Activated CD8-positive, alpha-beta T cell treated with anti-CD3 and anti-CD28 coated beads for 36 hours (primary cell): ENCODE results near the gene EXO5. TPM values are rescaled to one million over a fixed set of nuclear protein-coding genes. Genes with fewer than 3 reads are reported as not detected.

Source experiments
- ATAC-seq: fragments of 200-7000 bp; cut with Tn5 transposase; one replicate; pipeline ENCODE4 v1.10.0; 2021; ENCODE audit warnings: mild to moderate bottlenecking, moderate library complexity
- CTCF ChIA-PET: fragments of 350-600 bp; sonication (Branson Sonifier 250); formaldehyde crosslinking; loops from one replicate; lab custom pipeline; 2021; ENCODE audit warnings: antibody characterized with exemption; lab: Charles Lee
- POLR2A ChIA-PET: fragments of 350-600 bp; sonication (Branson Sonifier 250); formaldehyde crosslinking; loops from one replicate; lab custom pipeline; 2021; ENCODE audit warnings: antibody characterized with exemption; lab: Charles Lee
- DNase-seq: peaks from one replicate; pipeline ENCODE4 v3.0.0-alpha.2; 2020
- H3K27ac Mint-ChIP-seq: one replicate; pipeline ENCODE4 v1.8.0; 2021; ENCODE audit warnings: mild to moderate bottlenecking, mixed read lengths
- H3K27me3 Mint-ChIP-seq: one replicate; pipeline ENCODE4 v1.8.0; 2021; ENCODE audit warnings: mixed read lengths
- H3K36me3 Mint-ChIP-seq: one replicate; pipeline ENCODE4 v1.8.0; 2021; ENCODE audit warnings: low read depth, mixed read lengths
- H3K4me1 Mint-ChIP-seq: one replicate; pipeline ENCODE4 v1.8.0; 2021; ENCODE audit warnings: low read depth, mixed read lengths
- H3K4me3 Mint-ChIP-seq: one replicate; pipeline ENCODE4 v1.8.0; 2021; ENCODE audit warnings: mild to moderate bottlenecking, moderate library complexity, mixed read lengths
- H3K9me3 Mint-ChIP-seq: one replicate; pipeline ENCODE4 v1.8.0; 2021; ENCODE audit warnings: mixed read lengths
- intact Hi-C: fragments of 100-400 bp; cut with micrococcal nuclease; formaldehyde crosslinking; loops from one replicate; pipeline ENCODE4 v1.10.0; 2022
- total RNA-seq, 2 experiments: library from RNA; stranded (reverse); gene quantifications; one replicate each; pipeline ENCODE4 v1.2.3, GENCODE V29; 2021
- TF ChIP-seq, protein P1 (sequence below): fragments of 200-600 bp; IDR thresholded peaks from one replicate; pipeline ENCODE4 v1.8.0; 2022; ENCODE audit warnings: antibody characterized with exemption, mild to moderate bottlenecking

EXO5 gene
- total RNA-seq, 2 experiments from 2014 or later = 8.7 to 10.2 TPM

DNA sequence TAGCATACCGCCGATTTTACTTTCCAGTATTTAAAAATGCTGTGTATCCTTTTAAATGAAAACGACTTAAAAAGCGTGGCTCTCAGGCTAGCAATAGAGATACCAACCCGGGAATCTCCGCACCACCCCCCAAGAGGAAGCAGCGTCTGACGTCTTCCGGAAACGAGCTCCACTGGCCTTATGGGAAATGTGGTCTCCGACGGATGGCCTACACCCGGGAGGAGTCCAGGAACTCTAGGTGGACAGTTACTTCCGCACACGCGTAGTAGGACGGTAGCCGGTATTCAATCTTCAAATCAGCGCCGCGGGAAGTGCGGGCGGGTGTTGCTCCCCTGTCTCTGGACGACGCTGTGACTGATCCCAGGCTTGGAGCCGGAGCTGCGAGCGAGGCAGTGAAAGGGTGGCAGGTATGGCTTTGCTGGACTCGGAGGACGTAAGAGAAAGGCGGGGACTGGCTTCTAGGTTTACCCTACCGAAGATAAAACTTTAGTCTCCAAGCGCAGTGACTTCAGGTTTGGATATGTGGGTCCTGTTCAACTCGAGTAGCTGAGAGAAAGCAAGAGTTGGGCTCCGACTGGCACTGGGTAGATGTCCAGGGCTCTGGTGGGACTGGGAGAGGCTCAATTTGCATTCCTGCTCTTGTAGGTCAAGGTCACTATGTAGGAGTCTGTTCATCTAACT, 23.0 kb downstream of the EXO5 start, which contains the start of gene ZNF684:
Gene ZNF684 (plus strand): TSS at position 257 of the 681 bp plus-strand sequence. CDS start 1,530 bp downstream, outside the sequence.
- Mint-ChIP-seq H3K36me3 (peaks cover 22% of the 10 kb centered on the region), H3K27me3 (peaks cover 7% of the 10 kb centered on the region), H3K4me3 (peak within 1 kb of the TSS; percentile 93), H3K9me3 (peaks cover 1% of the 10 kb centered on the region), H3K27ac (peak within 1 kb of the TSS; percentile 88), H3K4me1 (peaks cover 14% of the 10 kb centered on the region)
- ChIA-PET POLR2A (interaction anchor here (0.6 to 1.7 kb wide), 6 partner anchors 17 to 449 kb away, joined by 3 to 5 read pairs (median 4); partner anchors contain the start of gene EXO5), CTCF (interaction anchor here (1.0 to 2.9 kb wide), 14 partner anchors 10 to 421 kb away, joined by 3 to 23 read pairs (median 5); no protein-coding TSS in a partner anchor)
- intact Hi-C loops = no loop called here
- DNase-seq = peak; percentile 91
- TF ChIP-seq, protein P1, sequence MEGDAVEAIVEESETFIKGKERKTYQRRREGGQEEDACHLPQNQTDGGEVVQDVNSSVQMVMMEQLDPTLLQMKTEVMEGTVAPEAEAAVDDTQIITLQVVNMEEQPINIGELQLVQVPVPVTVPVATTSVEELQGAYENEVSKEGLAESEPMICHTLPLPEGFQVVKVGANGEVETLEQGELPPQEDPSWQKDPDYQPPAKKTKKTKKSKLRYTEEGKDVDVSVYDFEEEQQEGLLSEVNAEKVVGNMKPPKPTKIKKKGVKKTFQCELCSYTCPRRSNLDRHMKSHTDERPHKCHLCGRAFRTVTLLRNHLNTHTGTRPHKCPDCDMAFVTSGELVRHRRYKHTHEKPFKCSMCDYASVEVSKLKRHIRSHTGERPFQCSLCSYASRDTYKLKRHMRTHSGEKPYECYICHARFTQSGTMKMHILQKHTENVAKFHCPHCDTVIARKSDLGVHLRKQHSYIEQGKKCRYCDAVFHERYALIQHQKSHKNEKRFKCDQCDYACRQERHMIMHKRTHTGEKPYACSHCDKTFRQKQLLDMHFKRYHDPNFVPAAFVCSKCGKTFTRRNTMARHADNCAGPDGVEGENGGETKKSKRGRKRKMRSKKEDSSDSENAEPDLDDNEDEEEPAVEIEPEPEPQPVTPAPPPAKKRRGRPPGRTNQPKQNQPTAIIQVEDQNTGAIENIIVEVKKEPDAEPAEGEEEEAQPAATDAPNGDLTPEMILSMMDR = no peak
- ATAC-seq = peak; percentile 98

DNA sequence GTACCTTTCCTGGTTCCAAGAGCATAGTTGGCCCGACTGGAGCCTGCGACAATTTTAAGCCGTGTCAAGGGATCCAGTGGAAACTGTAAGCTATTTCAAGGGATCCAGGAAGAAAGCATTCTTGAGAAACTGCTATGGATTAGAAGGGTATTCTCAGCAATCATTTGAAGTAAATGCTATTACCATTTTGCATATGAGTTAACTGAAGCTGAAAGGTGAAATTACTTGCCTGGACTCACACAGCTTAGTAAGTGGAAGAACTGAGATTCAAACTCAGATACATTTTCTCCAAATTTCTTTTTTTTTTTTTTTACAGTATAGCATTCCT, 23.5 kb downstream of the EXO5 start:
- POLR2A ChIA-PET = interaction anchor here (0.6 to 1.7 kb wide), 10 partner anchors 12 to 448 kb away, joined by 3 to 5 read pairs (median 4); partner anchors contain the start of gene EXO5
- H3K4me3 Mint-ChIP-seq = peak overlapping the region; percentile 93
- peaks cover 1% of the 10 kb centered on the region for H3K9me3 Mint-ChIP-seq
- H3K4me1 Mint-ChIP-seq = peaks cover 14% of the 10 kb centered on the region
- ATAC-seq = no peak
- DNase-seq = no peak
- TF ChIP-seq, protein P1 = no peak
- peak overlapping the region; percentile 88 for H3K27ac Mint-ChIP-seq
- H3K27me3 Mint-ChIP-seq = peaks cover 7% of the 10 kb centered on the region
- intact Hi-C loops = no loop called here
- CTCF ChIA-PET = interaction anchor here (0.6 to 2.9 kb wide), 34 partner anchors 9 to 421 kb away, joined by 3 to 23 read pairs (median 3); partner anchors contain the start of gene ZFP69B
- H3K36me3 Mint-ChIP-seq = peaks cover 25% of the 10 kb centered on the region

DNA sequence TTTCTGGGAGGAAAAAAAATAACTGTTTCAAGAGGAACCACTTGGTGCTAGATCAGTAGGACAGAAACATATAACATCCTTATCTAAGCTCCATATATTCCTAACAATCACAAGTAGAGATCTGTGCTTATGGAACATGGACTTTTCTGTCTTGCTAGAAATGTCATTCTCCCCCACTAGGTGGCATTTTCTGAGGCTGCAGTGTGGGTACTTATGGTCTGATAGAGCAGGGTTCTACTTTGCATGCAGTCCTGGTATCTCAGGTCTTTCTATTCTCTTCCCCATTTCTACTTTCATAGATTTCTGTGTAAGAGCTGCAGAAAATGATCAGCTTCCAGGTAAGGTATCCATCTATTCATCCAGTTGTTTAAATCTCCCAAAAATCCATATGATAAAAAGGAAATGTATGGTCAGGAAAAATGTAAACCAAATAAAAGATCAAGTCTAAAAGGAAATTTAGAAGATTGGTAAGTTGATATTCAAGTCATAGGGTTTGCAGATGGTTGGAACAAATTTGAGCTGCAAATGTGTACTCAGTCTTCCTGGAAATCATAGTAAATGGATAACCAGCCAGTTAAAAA, 24.4 kb downstream of the EXO5 start:
- H3K4me3 Mint-ChIP-seq = peak overlapping the region; percentile 93
- ChIA-PET CTCF (interaction anchor here (0.5 to 2.9 kb wide), 44 partner anchors 8 to 320 kb away, joined by 3 to 23 read pairs (median 4); partner anchors contain the start of gene ZFP69B), POLR2A (interaction anchor here (0.6 to 1.7 kb wide), 6 partner anchors 11 to 147 kb away, joined by 3 to 5 read pairs (median 4); partner anchors contain the start of gene EXO5)
- H3K27ac Mint-ChIP-seq = no peak overlapping the region
- no peak for ATAC-seq
- TF ChIP-seq, protein P1 = peak; percentile 71
- H3K36me3 Mint-ChIP-seq = peaks cover 30% of the 10 kb centered on the region
- H3K4me1 Mint-ChIP-seq = peaks cover 14% of the 10 kb centered on the region
- DNase-seq = peak; percentile 48
- peaks cover 4% of the 10 kb centered on the region for H3K9me3 Mint-ChIP-seq
- intact Hi-C loops = no loop called here
- peaks cover 4% of the 10 kb centered on the region for H3K27me3 Mint-ChIP-seq

DNA sequence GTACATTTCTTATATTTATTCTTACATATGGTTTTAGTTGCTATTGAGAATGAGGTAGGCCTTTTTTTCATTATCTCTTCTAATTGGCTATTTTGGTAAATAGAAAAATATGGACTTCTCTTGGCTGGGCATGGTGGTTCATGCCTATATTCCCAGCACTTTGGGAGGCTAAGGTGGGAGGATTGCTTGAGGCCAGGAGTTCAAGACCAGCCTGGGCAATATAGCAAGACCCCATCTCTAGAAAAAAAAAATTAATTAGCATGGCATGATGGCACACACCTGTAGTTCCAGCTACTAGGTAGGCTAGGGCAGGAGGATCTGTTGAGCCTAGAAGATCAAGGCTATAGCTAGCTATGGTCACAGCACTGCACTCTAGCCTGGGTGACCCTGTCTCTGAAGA, 26.0 kb downstream of the EXO5 start:
- Mint-ChIP-seq H3K4me3 (no peak overlapping the region), H3K27me3 (peaks cover 2% of the 10 kb centered on the region), H3K4me1 (peaks cover 14% of the 10 kb centered on the region), H3K27ac (no peak overlapping the region), H3K9me3 (peaks cover 4% of the 10 kb centered on the region), H3K36me3 (peaks cover 30% of the 10 kb centered on the region)
- ATAC-seq (no peak), DNase-seq (no peak)
- intact Hi-C loops = no loop called here
- ChIA-PET CTCF (no interaction called here), POLR2A (no interaction called here)
- TF ChIP-seq, protein P1 = no peak
